Testis (tissue), 3 donors: ENCODE data around the gene ACSL1. TPM values are rescaled to one million over a fixed set of nuclear protein-coding genes. Genes with fewer than 3 reads are reported as not detected.
A peak's percentile ranks its signal among the peaks of the same experiment; 100 is the strongest.

Source experiments
- DNase-seq: peaks from one replicate; pipeline ENCODE4 v3.0.0-alpha.2; 2019
- H3K27ac ChIP-seq, 2 donors: fragments of 200-600 bp; sonication (generic); one replicate each; pipeline ENCODE4 v1.5.1; 2019
- H3K27me3 ChIP-seq: fragments of 200-600 bp; sonication (generic); one replicate; pipeline ENCODE4 v1.5.1; 2019
- H3K36me3 ChIP-seq: fragments of 200-600 bp; sonication (generic); one replicate; pipeline ENCODE4 v1.5.1; 2017; ENCODE audit warnings: low read depth; ENCODE audit errors: missing control alignments
- H3K4me1 ChIP-seq: fragments of 200-600 bp; sonication (generic); one replicate; pipeline ENCODE4 v1.5.1; 2019
- H3K4me3 ChIP-seq, 2 donors: fragments of 200-600 bp; sonication (generic); one replicate each; pipeline ENCODE4 v1.5.1; 2017 to 2019
- H3K9me3 ChIP-seq: fragments of 200-600 bp; sonication (generic); one replicate; pipeline ENCODE4 v1.5.1; 2017
- CTCF ChIP-seq, 3 experiments: fragments of 450-650 bp in 2 of 3; fragments of 200-600 bp in 1 of 3; sonication (generic) in 1 of 3; IDR thresholded peaks; one replicate each; pipeline ENCODE4 v1.5.1; 2016 to 2019; ENCODE audit warnings: antibody characterized with exemption in 3 of 3, mild to moderate bottlenecking in 2 of 3, moderate library complexity in 1 of 3
- POLR2A ChIP-seq: fragments of 450-650 bp; IDR thresholded peaks from one replicate; pipeline ENCODE4 v1.6.1; 2017; ENCODE audit warnings: antibody characterized with exemption, mild to moderate bottlenecking, moderate library complexity
- WGBS, 2 donors: methylation state at CpG; one replicate each; pipeline ENCODE4 v1.1.5; 2018; 5-methylcytosine and 5-hydroxymethylcytosine counted together
- intact Hi-C: fragments of 100-400 bp; cut with DNase I; formaldehyde crosslinking; loops from one replicate; pipeline ENCODE4 v1.15.1; 2023; ENCODE audit warnings: low total_unique reads
- polyA plus RNA-seq: library from polyadenylated mRNA; stranded (reverse); fragments of 350-450 nt; fragmentation: Illumina TruSeq; extraction: RNeasy Lipid Tissue Mini Kit (QIAGEN cat#74804); gene quantifications from one replicate; pipeline ENCODE4 v1.2.3, GENCODE V29; 2014; ENCODE audit warnings: low read depth, low replicate concordance; ENCODE audit not compliant: insufficient read depth
- total RNA-seq, 2 donors: library from RNA; depleted of rRNA; stranded (reverse); fragments of >200 nt; gene quantifications; one replicate each; pipeline ENCODE4 v1.2.3, GENCODE V29; 2016

The ACSL1 gene
- total and polyA plus RNA-seq, 3 donors from 2014 or later = 31.6 to 81.8 (median 59.8) TPM

DNA sequence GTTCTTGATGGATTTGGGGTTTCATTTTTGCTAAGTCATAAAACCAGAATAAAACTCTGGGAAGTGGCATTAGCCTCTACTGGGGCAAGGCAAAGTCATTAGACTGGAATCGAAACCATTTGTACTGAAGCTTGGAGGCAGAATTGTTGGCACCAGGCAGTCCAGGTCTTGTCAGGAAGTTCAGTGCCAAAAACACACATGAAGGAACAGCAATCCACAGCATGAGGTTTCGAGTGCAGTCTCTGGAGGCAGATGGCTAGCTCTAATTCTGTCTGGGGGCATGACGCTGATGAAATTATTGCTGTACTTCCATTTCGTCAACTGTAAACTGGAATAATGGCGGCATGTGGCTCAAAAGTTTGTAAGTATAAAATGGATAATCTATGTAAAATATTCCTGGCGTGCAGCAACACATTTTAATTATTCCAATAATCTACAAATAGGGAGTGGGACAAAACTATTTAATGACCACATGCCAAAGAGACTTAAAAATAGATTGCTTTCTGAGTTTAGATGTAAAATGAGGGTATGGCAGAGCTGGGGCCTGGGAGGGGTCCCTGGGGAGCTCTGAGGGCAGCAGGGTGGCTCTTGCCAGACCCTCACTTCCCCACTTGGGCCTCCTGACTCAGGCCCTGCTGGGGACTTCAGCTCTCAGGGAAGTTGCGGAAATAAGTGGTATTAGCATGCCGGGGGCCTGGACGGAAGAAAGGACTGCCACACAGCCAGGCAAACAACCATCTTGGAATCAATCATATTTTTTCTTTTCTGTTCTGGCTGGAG, 73.1 kb downstream of the ACSL1 start:
- Histone ChIP-seq H3K27me3 (no peaks in the 10 kb centered on the region), H3K9me3 (no peaks in the 10 kb centered on the region), H3K27ac (no peak overlapping the region), H3K4me1 (peaks cover 26% of the 10 kb centered on the region), H3K36me3 (no peaks in the 10 kb centered on the region), H3K4me3 (no peak overlapping the region)
- WGBS, 2 donors = 87 to 88% methylated on average over 9 of the region's 9 CpGs
- no peak for DNase-seq
- TF ChIP-seq CTCF (IDR thresholded peaks at IDR 0.05) (no peak), POLR2A (no peak)
- intact Hi-C loops = no loop called here

DNA sequence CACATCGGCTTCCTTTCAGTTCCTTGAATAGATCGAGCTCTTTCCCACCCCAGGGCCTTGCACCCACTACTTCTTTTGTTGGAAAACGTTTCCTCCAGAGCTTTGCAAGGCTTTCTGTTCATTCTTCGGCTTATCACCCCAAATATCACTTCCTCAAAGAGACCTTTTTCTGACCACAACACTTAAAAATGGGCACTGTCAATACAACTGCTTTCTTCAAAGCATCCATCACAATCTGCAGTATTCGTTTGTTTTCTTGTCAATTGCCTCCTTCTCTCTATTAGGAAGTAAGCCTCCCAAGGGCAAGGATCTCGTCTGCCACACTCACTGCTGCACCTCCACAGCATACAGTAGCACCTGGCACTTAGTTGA, 74.2 kb downstream of the ACSL1 start:
- DNase-seq = no peak
- Histone ChIP-seq H3K36me3 (no peaks in the 10 kb centered on the region), H3K4me1 (peaks cover 34% of the 10 kb centered on the region), H3K9me3 (no peaks in the 10 kb centered on the region), H3K4me3 (no peak overlapping the region), H3K27ac (no peak overlapping the region), H3K27me3 (no peaks in the 10 kb centered on the region)
- no peak for TF ChIP-seq POLR2A
- no peak for TF ChIP-seq CTCF (IDR thresholded peaks at IDR 0.05)
- 82 to 91% methylated on average over 6 of the region's 6 CpGs for WGBS, 2 donors
- intact Hi-C loops = no loop called here

- TF ChIP-seq POLR2A (no peak), CTCF (IDR thresholded peaks at IDR 0.05) (no peak)
- intact Hi-C loops = no loop called here
- Histone ChIP-seq H3K36me3 (no peaks in the 10 kb centered on the region), H3K27ac (no peak overlapping the region), H3K9me3 (no peaks in the 10 kb centered on the region), H3K27me3 (no peaks in the 10 kb centered on the region), H3K4me3 (no peak overlapping the region), H3K4me1 (peaks cover 37% of the 10 kb centered on the region)
- DNase-seq = no peak
- 67% methylated on average over 8 of the region's 8 CpGs for WGBS, 2 donors
Observed at GRCh38 chr4:184750926-184751584, 74.7 kb downstream of the ACSL1 start.

DNA sequence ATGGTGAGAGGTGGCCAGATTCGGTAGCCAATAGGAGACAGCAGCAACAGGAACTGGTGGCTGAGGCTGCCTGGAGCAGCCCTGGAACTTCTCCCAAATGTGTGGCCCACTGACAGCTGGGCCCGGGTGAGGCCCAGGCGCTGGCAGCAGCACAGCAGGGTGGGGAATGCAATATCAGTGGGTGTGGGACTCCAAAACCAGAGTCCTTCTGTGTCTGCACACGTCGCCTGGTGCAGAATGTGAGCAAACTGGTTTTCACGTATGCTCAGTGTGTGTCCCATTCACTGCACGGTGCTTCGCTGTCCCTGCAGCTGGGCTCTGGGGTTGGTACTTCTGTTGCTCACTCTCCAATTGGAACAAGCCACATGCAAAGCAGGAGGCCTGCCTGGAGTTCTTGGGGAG, 77.5 kb downstream of the ACSL1 start:
- TF ChIP-seq POLR2A (no peak), CTCF (IDR thresholded peaks at IDR 0.05) (no peak)
- DNase-seq = no peak
- H3K27ac ChIP-seq = peak overlapping the region in 1 of 2 donors; percentile 65
- intact Hi-C loops = loop anchor here (10.0 kb wide), 1 partner anchor 103 kb away; the partner anchor contains the start of genes CASP3 and PRIMPOL
- peaks cover 33% of the 10 kb centered on the region for H3K4me1 ChIP-seq
- 73 to 87% methylated on average over 6 to 8 of the region's 8 CpGs for WGBS, 2 donors
- no peaks in the 10 kb centered on the region for H3K27me3 ChIP-seq
- no peak overlapping the region for H3K4me3 ChIP-seq
- no peaks in the 10 kb centered on the region for H3K9me3 ChIP-seq
- H3K36me3 ChIP-seq = no peaks in the 10 kb centered on the region
